SK-N-MC (cell line): ENCODE results near the gene EIF1AD.

Experiments used
- DNase-seq: peaks from one replicate; pipeline ENCODE4 v3.0.0-alpha.2; 2011; ENCODE audit warnings: low read depth, low spot score
- H3K27ac ChIP-seq: fragments of 200-600 bp; sonication (generic); 2 replicates; pipeline ENCODE4 v1.5.1; 2016; ENCODE audit warnings: mixed run types
- H3K36me3 ChIP-seq: fragments of 200-600 bp; sonication (generic); 2 replicates; pipeline ENCODE4 v1.6.1; 2017; ENCODE audit warnings: antibody characterized with exemption, low read length, mixed read lengths; ENCODE audit not compliant: insufficient read depth
- H3K4me3 ChIP-seq: fragments of 200-600 bp; sonication (generic); 2 replicates; pipeline ENCODE4 v1.5.1; 2016
- H3K9ac ChIP-seq: fragments of 200-600 bp; sonication (generic); 2 replicates; pipeline ENCODE4 v1.8.0; 2017; ENCODE audit warnings: mixed run types, mixed read lengths; ENCODE audit not compliant: insufficient read length
- H3K9me3 ChIP-seq: fragments of 200-600 bp; sonication (generic); 2 replicates; pipeline ENCODE4 v1.6.1; 2017; ENCODE audit warnings: low read depth, mild to moderate bottlenecking, antibody characterized with exemption, low read length, moderate library complexity, mixed read lengths
- EZH2 ChIP-seq: fragments of 200-600 bp; sonication (generic); IDR thresholded peaks from one replicate; pipeline ENCODE4 v1.6.1; 2017; ENCODE audit warnings: antibody characterized with exemption
- FOXP2 ChIP-seq: optimal IDR thresholded peaks from 2 replicates; pipeline ENCODE3; 2011; ENCODE audit warnings: mild to moderate bottlenecking, moderate library complexity; ENCODE audit not compliant: insufficient read depth; ENCODE audit errors: extremely low read length, control extremely low read depth
- POLR2AphosphoS5 ChIP-seq: IDR thresholded peaks from 2 replicates; pipeline ENCODE4 v1.6.1; 2012; ENCODE audit warnings: mild to moderate bottlenecking, low read depth, low read length, borderline replicate concordance

The EIF1AD gene

GRCh38 chr11:66044757-66045156, 42.8 kb upstream of the EIF1AD start:
- no peaks in the 10 kb centered on the region for H3K9me3 ChIP-seq
- no peaks in the 10 kb centered on the region for H3K36me3 ChIP-seq
- no peak overlapping the region for H3K9ac ChIP-seq
- no peak for DNase-seq
- peak overlapping the region; percentile 33; the same call in 1 of the 2 replicates for H3K4me3 ChIP-seq
- no peak for TF ChIP-seq FOXP2
- TF ChIP-seq EZH2 = no peak
- TF ChIP-seq POLR2AphosphoS5 = no peak
- no peak overlapping the region for H3K27ac ChIP-seq

- Histone ChIP-seq H3K9ac (no peak overlapping the region), H3K27ac (no peak overlapping the region), H3K36me3 (no peaks in the 10 kb centered on the region), H3K9me3 (no peaks in the 10 kb centered on the region), H3K4me3 (no peak overlapping the region)
- TF ChIP-seq FOXP2 = no peak
- TF ChIP-seq EZH2 = no peak
- no peak for TF ChIP-seq POLR2AphosphoS5
- DNase-seq = no peak
Measured at GRCh38 chr11:66042996-66043906, 41.3 kb upstream of the EIF1AD start.

- Histone ChIP-seq H3K36me3 (no peaks in the 10 kb centered on the region), H3K9me3 (no peaks in the 10 kb centered on the region), H3K27ac (no peak overlapping the region), H3K4me3 (no peak overlapping the region), H3K9ac (no peak overlapping the region)
- DNase-seq = no peak
- no peak for TF ChIP-seq FOXP2
- no peak for TF ChIP-seq POLR2AphosphoS5
- TF ChIP-seq EZH2 = no peak
Measured at GRCh38 chr11:66042227-66042995, 40.5 kb upstream of the EIF1AD start.

DNA sequence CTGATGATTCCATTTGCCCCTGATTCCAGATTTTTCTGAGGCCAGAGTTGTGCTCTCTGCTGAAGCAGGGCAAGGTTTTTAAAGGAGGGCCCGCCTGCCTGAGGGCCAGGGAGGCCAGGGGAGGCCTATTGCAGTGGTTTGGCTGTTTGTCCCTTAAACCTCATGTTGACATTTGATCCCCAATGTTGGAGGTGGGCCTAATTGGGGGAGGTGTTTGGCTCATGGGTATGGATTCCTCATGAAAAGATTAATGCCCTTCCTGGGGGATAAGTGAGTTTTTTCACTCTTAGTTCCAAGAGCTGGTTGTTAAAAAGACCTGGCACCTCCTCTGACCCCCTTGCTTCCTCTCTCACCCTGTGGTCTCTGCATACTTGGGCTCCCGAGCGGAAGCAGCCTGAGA, 37.8 kb upstream of the EIF1AD start:
- Histone ChIP-seq H3K9me3 (no peaks in the 10 kb centered on the region), H3K9ac (no peak overlapping the region), H3K36me3 (no peaks in the 10 kb centered on the region), H3K4me3 (no peak overlapping the region), H3K27ac (no peak overlapping the region)
- no peak for DNase-seq
- TF ChIP-seq FOXP2 (no peak), POLR2AphosphoS5 (no peak), EZH2 (no peak)

DNA sequence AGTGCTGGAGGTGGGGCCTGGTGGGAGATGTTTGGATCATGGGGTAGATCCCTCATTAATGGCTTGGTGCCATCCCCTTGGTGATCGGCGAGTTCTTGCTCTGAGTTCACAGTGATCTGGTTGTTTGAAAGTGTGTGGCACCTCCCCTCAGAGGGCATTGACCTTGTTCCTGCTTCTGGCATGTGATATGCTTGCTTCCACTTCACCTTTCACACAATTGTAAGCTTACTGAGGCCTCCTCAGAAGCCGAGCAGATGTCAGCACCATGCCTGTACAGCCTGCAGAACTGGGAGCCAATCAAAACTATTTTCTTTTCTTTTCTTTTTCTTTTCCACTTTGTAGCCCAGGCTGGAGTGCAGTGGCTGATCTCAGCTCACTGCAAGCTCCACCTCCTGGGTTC, 35.4 kb upstream of the EIF1AD start:
- DNase-seq = no peak
- H3K9me3 ChIP-seq = no peaks in the 10 kb centered on the region
- H3K27ac ChIP-seq = no peak overlapping the region
- TF ChIP-seq FOXP2 = no peak
- TF ChIP-seq EZH2 = no peak
- no peak for TF ChIP-seq POLR2AphosphoS5
- no peak overlapping the region for H3K9ac ChIP-seq
- H3K4me3 ChIP-seq = no peak overlapping the region
- no peaks in the 10 kb centered on the region for H3K36me3 ChIP-seq

DNA sequence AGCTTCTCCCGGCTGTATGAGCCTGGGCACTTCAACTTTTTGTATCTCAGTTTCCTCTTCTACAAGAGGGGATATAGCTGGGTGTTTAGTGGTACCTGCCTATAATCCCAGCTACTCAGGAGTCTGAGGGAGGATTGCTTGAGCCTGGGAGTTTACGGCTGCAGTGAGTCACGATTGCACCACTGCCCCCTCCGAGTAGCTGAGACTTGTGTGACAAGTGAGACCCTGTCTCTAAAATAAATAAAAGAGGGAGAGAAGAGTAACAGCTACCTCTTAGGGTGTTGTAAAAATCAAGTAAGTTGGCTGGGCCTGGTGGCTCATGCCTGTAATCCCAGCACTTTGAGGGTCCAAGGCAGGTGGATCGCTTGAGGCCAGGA, 34.4 kb upstream of the EIF1AD start:
- TF ChIP-seq POLR2AphosphoS5 = no peak
- no peak overlapping the region for H3K27ac ChIP-seq

GRCh38 chr11:66035653-66036333, 33.8 kb upstream of the EIF1AD start:
- no peak overlapping the region for H3K27ac ChIP-seq
- no peaks in the 10 kb centered on the region for H3K36me3 ChIP-seq
- no peaks in the 10 kb centered on the region for H3K9me3 ChIP-seq
- H3K9ac ChIP-seq = no peak overlapping the region
- TF ChIP-seq POLR2AphosphoS5 (no peak), FOXP2 (no peak), EZH2 (no peak)
- no peak for DNase-seq
- H3K4me3 ChIP-seq = no peak overlapping the region

More for the DNA sequence above, 34.4 kb upstream of the EIF1AD start:
- Histone ChIP-seq H3K4me3 (no peak overlapping the region), H3K36me3 (no peaks in the 10 kb centered on the region), H3K9ac (no peak overlapping the region), H3K9me3 (no peaks in the 10 kb centered on the region)
- no peak for DNase-seq
